ENCODE measurements around the gene ACOT4. TPM values are rescaled to one million over a fixed set of nuclear protein-coding genes. Genes with fewer than 3 reads are reported as not detected.

The ACOT4 gene
- total and polyA plus RNA-seq, 9 donors: 0.20 to 0.43 (median 0.31) TPM

Other genes with a start within 250 kb of the ACOT4 start
- 15.1 TPM for gene NUMB, start 133.3 kb upstream of the ACOT4 start, total RNA-seq
- gene NUMB, start 133.3 kb upstream of the ACOT4 start, polyA plus RNA-seq (ENCODE audit: insufficient read depth in 1 of 8, insufficient read length in 8 of 8, low replicate concordance in 1 of 8): 10 to 100 TPM; 24.7 to 38.7 (median 31.0) TPM
- gene RIOX1, start 100.9 kb upstream of the ACOT4 start, total RNA-seq: 5.5 TPM
- 1 to 10 TPM; 5.5 to 8.1 (median 6.6) TPM for gene RIOX1, start 100.9 kb upstream of the ACOT4 start, polyA plus RNA-seq (ENCODE audit: insufficient read depth in 1 of 8, insufficient read length in 8 of 8, low replicate concordance in 1 of 8)
- gene ACOT1, start 54.7 kb upstream of the ACOT4 start, total RNA-seq: 3.9 TPM
- 1 to 10 TPM; 1.5 to 5.1 (median 2.9) TPM for gene ACOT1, start 54.7 kb upstream of the ACOT4 start, polyA plus RNA-seq (ENCODE audit: insufficient read depth in 1 of 8, insufficient read length in 8 of 8, low replicate concordance in 1 of 8)
- 0.40 TPM for gene HEATR4, start 32.9 kb upstream of the ACOT4 start, total RNA-seq
- 1 to 10 TPM in 2 of 8 donors, under 1 TPM in 6; 0.16 to 1.4 (median 0.84) TPM for gene HEATR4, start 32.9 kb upstream of the ACOT4 start, polyA plus RNA-seq (ENCODE audit: insufficient read depth in 1 of 8, insufficient read length in 8 of 8, low replicate concordance in 1 of 8)
- gene ACOT2, start 22.7 kb upstream of the ACOT4 start, total RNA-seq: 35.3 TPM
- gene ACOT2, start 22.7 kb upstream of the ACOT4 start, polyA plus RNA-seq (ENCODE audit: insufficient read depth in 1 of 8, insufficient read length in 8 of 8, low replicate concordance in 1 of 8): 10 to 100 TPM; 25.0 to 39.5 (median 31.1) TPM
- gene ACOT6, start 20.6 kb downstream of the ACOT4 start, total RNA-seq: not detected
- gene ACOT6, start 20.6 kb downstream of the ACOT4 start, polyA plus RNA-seq (ENCODE audit: insufficient read depth in 1 of 8, insufficient read length in 8 of 8, low replicate concordance in 1 of 8): under 1 TPM in 1 of 8 donors, not detected in 7; 0.13 TPM
- gene DNAL1, start 53.1 kb downstream of the ACOT4 start, total RNA-seq: 9.3 TPM
- 10 to 100 TPM in 1 of 8 donors, 1 to 10 TPM in 7; 5.7 to 10.9 (median 6.6) TPM for gene DNAL1, start 53.1 kb downstream of the ACOT4 start, polyA plus RNA-seq (ENCODE audit: insufficient read depth in 1 of 8, insufficient read length in 8 of 8, low replicate concordance in 1 of 8)
- gene PNMA1, start 122.5 kb downstream of the ACOT4 start, total RNA-seq: 7.8 TPM
- 10 to 100 TPM; 22.4 to 37.4 (median 27.4) TPM for gene PNMA1, start 122.5 kb downstream of the ACOT4 start, polyA plus RNA-seq (ENCODE audit: insufficient read depth in 1 of 8, insufficient read length in 8 of 8, low replicate concordance in 1 of 8)

All from muscle of leg (tissue), 9 donors.